ENCODE measurements around the gene SOX5.

DNA sequence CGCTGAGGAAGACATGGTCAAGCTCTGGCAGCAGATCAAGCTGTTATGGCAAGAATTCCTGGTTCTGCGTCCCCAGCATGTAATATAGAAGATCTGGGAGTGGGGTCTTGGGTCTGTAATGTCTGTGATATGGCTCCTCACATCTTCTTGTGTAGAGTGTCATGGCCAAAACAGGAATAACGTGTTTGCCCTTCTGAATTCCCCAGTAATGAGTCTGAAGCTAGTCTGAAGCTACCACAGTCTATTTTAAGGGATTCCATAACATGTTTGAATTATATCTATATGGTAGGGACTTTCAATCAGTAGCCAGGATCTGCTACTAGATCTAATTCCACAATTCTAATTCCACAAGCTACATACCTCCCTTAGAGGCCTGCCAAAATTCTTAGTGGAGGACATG is 31.4 kb upstream of the SOX5 start:
- TF ChIP-seq, protein P1, sequence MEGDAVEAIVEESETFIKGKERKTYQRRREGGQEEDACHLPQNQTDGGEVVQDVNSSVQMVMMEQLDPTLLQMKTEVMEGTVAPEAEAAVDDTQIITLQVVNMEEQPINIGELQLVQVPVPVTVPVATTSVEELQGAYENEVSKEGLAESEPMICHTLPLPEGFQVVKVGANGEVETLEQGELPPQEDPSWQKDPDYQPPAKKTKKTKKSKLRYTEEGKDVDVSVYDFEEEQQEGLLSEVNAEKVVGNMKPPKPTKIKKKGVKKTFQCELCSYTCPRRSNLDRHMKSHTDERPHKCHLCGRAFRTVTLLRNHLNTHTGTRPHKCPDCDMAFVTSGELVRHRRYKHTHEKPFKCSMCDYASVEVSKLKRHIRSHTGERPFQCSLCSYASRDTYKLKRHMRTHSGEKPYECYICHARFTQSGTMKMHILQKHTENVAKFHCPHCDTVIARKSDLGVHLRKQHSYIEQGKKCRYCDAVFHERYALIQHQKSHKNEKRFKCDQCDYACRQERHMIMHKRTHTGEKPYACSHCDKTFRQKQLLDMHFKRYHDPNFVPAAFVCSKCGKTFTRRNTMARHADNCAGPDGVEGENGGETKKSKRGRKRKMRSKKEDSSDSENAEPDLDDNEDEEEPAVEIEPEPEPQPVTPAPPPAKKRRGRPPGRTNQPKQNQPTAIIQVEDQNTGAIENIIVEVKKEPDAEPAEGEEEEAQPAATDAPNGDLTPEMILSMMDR (IDR thresholded peaks at IDR 0.05) = no peak
- TF ChIP-seq POLR2A (IDR thresholded peaks at IDR 0.05) = no peak
- TF ChIP-seq POLR2AphosphoS5 (IDR thresholded peaks at IDR 0.05; ENCODE audit: insufficient read depth in 1 of 2, low read depth in 1 of 2) = no peak

Measured in vagina (tissue), 2 donors.